Measurements from ENCODE around the gene PRPSAP1.

- TF ChIP-seq CTCF (conservative IDR thresholded peaks at IDR 0.05; ENCODE audit: low read depth, low read length): no peak
- no peak for TF ChIP-seq EZH2 (IDR thresholded peaks at IDR 0.05; ENCODE audit: borderline replicate concordance, low read depth, low read length, poor library complexity, severe bottlenecking)
These were observed 46.3 kb downstream of the PRPSAP1 start for GRCh38 chr17:76307299-76307965.
